IMR-90 (cell line): Measurements from ENCODE around the gene LIPH. TPM values are rescaled to one million over a fixed set of nuclear protein-coding genes. Genes with fewer than 3 reads are reported as not detected.

Experiments
- ATAC-seq: fragments of 200-7000 bp; cut with Tn5 transposase; 2 replicates; pipeline ENCODE4 v1.9.1; 2020; ENCODE audit warnings: low read depth, mild to moderate bottlenecking, moderate library complexity
- BruUV-seq: library from RNA; stranded (reverse); fragments of 400-500 nt; replicated peaks from 2 replicates; lab custom pipeline; 2021; lab: Mats Ljungman, UMichigan
- CTCF ChIA-PET: fragments of 300-600 bp; formaldehyde crosslinking; extraction: SDS; loops from one replicate; lab custom pipeline; 2021; ENCODE audit warnings: antibody characterized with exemption; lab: Yijun Ruan, JAX
- POLR2A ChIA-PET: fragments of 300-600 bp; sonication (Branson Sonifier 250); formaldehyde crosslinking; loops from one replicate; lab custom pipeline; 2022; ENCODE audit warnings: antibody characterized with exemption; ENCODE audit not compliant: unreplicated experiment; lab: Charles Lee
- DNase-seq: peaks from one replicate; pipeline ENCODE4 v3.0.0; 2013
- H2AFZ ChIP-seq: replicated peaks from 2 replicates; pipeline ENCODE3; 2013; ENCODE audit warnings: low read length, mild to moderate bottlenecking; ENCODE audit not compliant: poor library complexity
- H2AK5ac ChIP-seq: 2 replicates; pipeline ENCODE4 v1.6.1; 2013; ENCODE audit warnings: low read depth, low read length, inconsistent platforms
- H2AK9ac ChIP-seq: replicated peaks from 2 replicates; pipeline ENCODE3; 2013; ENCODE audit warnings: mild to moderate bottlenecking, low read depth, low read length, moderate library complexity; ENCODE audit not compliant: poor library complexity
- H2BK120ac ChIP-seq: 2 replicates; pipeline ENCODE4 v1.6.1; 2013; ENCODE audit warnings: low read depth, low read length, inconsistent platforms
- H2BK15ac ChIP-seq: 3 replicates; pipeline ENCODE4 v1.6.1; 2013; ENCODE audit warnings: low read depth, low read length, inconsistent platforms
- H2BK20ac ChIP-seq: 2 replicates; pipeline ENCODE4 v1.6.1; 2013; ENCODE audit warnings: low read depth, mild to moderate bottlenecking, inconsistent platforms, low read length, moderate library complexity
- H2BK5ac ChIP-seq: 2 replicates; pipeline ENCODE4 v1.6.1; 2013; ENCODE audit warnings: mild to moderate bottlenecking, low read depth, low read length, inconsistent platforms; ENCODE audit not compliant: poor library complexity, severe bottlenecking
- H3K14ac ChIP-seq: replicated peaks from 2 replicates; pipeline ENCODE4 v1.6.1; 2013; ENCODE audit warnings: low read depth, low read length, inconsistent platforms
- H3K18ac ChIP-seq: 2 replicates; pipeline ENCODE4 v1.6.1; 2013; ENCODE audit warnings: low read depth, low read length, control low read depth
- H3K23ac ChIP-seq: 2 replicates; pipeline ENCODE4 v1.6.1; 2013; ENCODE audit warnings: low read depth, low read length, inconsistent platforms
- H3K27ac ChIP-seq: 2 replicates; pipeline ENCODE4 v1.5.1; 2013; ENCODE audit warnings: mild to moderate bottlenecking, control low read depth, low read length; ENCODE audit not compliant: insufficient read depth
- H3K27me3 ChIP-seq: 2 replicates; pipeline ENCODE4 v1.6.1; 2013; ENCODE audit warnings: low read length; ENCODE audit not compliant: control insufficient read depth, insufficient read depth
- H3K36me3 ChIP-seq: 2 replicates; pipeline ENCODE4 v1.6.1; 2013; ENCODE audit warnings: low read length, mixed read lengths; ENCODE audit not compliant: control insufficient read depth, insufficient read depth
- H3K4ac ChIP-seq: 2 replicates; pipeline ENCODE4 v1.6.1; 2013; ENCODE audit warnings: low read depth, low read length, inconsistent platforms
- H3K4me1 ChIP-seq: 2 replicates; pipeline ENCODE4 v1.6.1; 2013; ENCODE audit warnings: low read length, mixed read lengths; ENCODE audit not compliant: control insufficient read depth, insufficient read depth
- H3K4me2 ChIP-seq: 2 replicates; pipeline ENCODE4 v1.6.1; 2013; ENCODE audit warnings: low read depth, mild to moderate bottlenecking, control low read depth, low read length, moderate library complexity
- H3K4me3 ChIP-seq: 2 replicates; pipeline ENCODE4 v1.5.1; 2013; ENCODE audit warnings: low read depth, mild to moderate bottlenecking, control low read depth, low read length, moderate library complexity; ENCODE audit not compliant: insufficient read depth
- H3K56ac ChIP-seq: 2 replicates; pipeline ENCODE4 v1.6.1; 2013; ENCODE audit warnings: low read length, inconsistent platforms; ENCODE audit not compliant: insufficient read depth; ENCODE audit errors: extremely low read depth
- H3K79me1 ChIP-seq, 2 experiments: 2 replicates each; pipeline ENCODE4 v1.6.1; 2013; ENCODE audit warnings: low read length in 2 of 2, inconsistent platforms in 1 of 2, low read depth in 1 of 2
- H3K9ac ChIP-seq: 2 replicates; pipeline ENCODE4 v1.6.1; 2013; ENCODE audit warnings: low read depth, low read length, control low read depth
- H3K9me1 ChIP-seq: 2 replicates; pipeline ENCODE4 v1.6.1; 2013; ENCODE audit warnings: low read length, inconsistent platforms; ENCODE audit not compliant: insufficient read depth
- H3K9me3 ChIP-seq: 2 replicates; pipeline ENCODE4 v1.6.1; 2013; ENCODE audit warnings: low read length; ENCODE audit not compliant: control insufficient read depth, insufficient read depth
- H4K20me1 ChIP-seq: 2 replicates; pipeline ENCODE4 v1.6.1; 2013; ENCODE audit warnings: low read length, inconsistent platforms; ENCODE audit not compliant: insufficient read depth
- H4K5ac ChIP-seq: 2 replicates; pipeline ENCODE4 v1.6.1; 2013; ENCODE audit warnings: mild to moderate bottlenecking, low read depth, low read length, control low read depth
- H4K8ac ChIP-seq, 2 experiments: 2 replicates each; pipeline ENCODE4 v1.6.1; 2013; ENCODE audit warnings: low read depth in 2 of 2, low read length in 2 of 2, control low read depth in 1 of 2, inconsistent platforms in 1 of 2
- H4K91ac ChIP-seq: 2 replicates; pipeline ENCODE4 v1.6.1; 2013; ENCODE audit warnings: low read depth, low read length, inconsistent platforms; ENCODE audit not compliant: insufficient read depth
- MXI1 ChIP-seq: IDR thresholded peaks from 2 replicates; pipeline ENCODE4 v1.6.1; 2012; ENCODE audit warnings: low read depth, mild to moderate bottlenecking, low read length, moderate library complexity, borderline replicate concordance
- RCOR1 ChIP-seq: IDR thresholded peaks from 2 replicates; pipeline ENCODE4 v1.6.1; 2012; ENCODE audit warnings: mild to moderate bottlenecking, low read length, improper control_type of control experiment; ENCODE audit not compliant: insufficient replicate concordance
- WGBS, 2 experiments: methylation state at CpG; one replicate each; pipeline versions ENCODE4 v1.1.5 to v1.1.7; 2013; ENCODE audit warnings: missing lambda C conversion rate in 2 of 2; ENCODE audit not compliant: insufficient read length in 1 of 2; ENCODE audit errors: extremely low coverage in 2 of 2; 5-methylcytosine and 5-hydroxymethylcytosine counted together
- dilution Hi-C: fragments of 300-500 bp; cut with HindIII; formaldehyde crosslinking; loops from one replicate; pipeline ENCODE4 v1.14.3; 2018; ENCODE audit warnings: low sequenced_read_pairs; ENCODE audit not compliant: unreplicated experiment
- in situ Hi-C: fragments of 300-500 bp; cut with MboI; formaldehyde crosslinking; loops from 3 replicates; pipeline ENCODE4 v1.14.3; 2019; ENCODE audit warnings: low sequenced_read_pairs, inconsistent platforms, mixed read lengths
- intact Hi-C: fragments of 100-400 bp; cut with micrococcal nuclease; formaldehyde crosslinking; loops from 2 replicates; pipeline ENCODE4 v1.10.0; 2022
- polyA plus RNA-seq, 3 experiments: library from polyadenylated mRNA; depleted of rRNA; stranded (reverse); fragments of >200 nt; gene quantifications; 2 replicates each; pipeline ENCODE4 v1.2.3, GENCODE V29; 2012; ENCODE audit warnings: low replicate concordance in 1 of 3
- total RNA-seq: library from RNA; depleted of rRNA; stranded (reverse); fragments of >200 nt; gene quantifications from 2 replicates; pipeline ENCODE4 v1.2.3, GENCODE V29; 2012

Gene LIPH
- total and polyA plus RNA-seq, 2 of the 4 experiments (the other 2 are of a cell fraction): 0.27 to 0.36 TPM

DNA sequence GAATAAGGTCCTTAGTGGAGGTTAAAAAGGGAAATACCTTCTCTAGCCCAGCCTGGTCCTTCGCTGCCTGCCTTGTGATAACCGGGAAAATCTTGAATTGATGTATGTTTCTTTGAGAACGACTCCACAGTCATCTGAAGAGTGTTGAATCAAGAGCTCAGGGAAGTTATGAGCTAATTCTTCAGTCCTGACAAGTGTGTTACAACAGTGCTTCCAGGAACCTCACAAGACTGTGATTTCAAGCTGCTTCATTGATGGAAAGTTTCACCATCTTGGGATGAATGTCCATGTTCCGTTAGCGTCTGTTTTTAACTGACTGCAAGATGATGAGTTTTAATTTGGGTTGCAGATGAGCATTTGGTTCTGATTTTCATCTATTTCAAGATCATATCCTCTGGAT, 66.0 kb downstream of the LIPH start:
- Histone ChIP-seq H3K9me1 (peaks cover 3% of the 10 kb centered on the region; the same call in 1 of the 2 replicates), H3K4me3 (no peak overlapping the region), H2AK5ac (no peak overlapping the region), H4K5ac (no peak overlapping the region), H3K9ac (no peak overlapping the region), H4K91ac (no peak overlapping the region), H2BK120ac (no peak overlapping the region), H2AFZ (no peak overlapping the region), H3K14ac (no peak overlapping the region), H2BK15ac (no peak overlapping the region), H2BK20ac (no peak overlapping the region), H3K56ac (no peak overlapping the region), H4K20me1 (no peaks in the 10 kb centered on the region), H2BK5ac (no peak overlapping the region), H3K9me3 (no peaks in the 10 kb centered on the region), H3K79me1 (0 out of 4 replicates have a peak, but pooled peaks cover 0 to 4% of the 10 kb centered on the region in 2 experiments), H3K4me1 (no peaks in the 10 kb centered on the region), H3K4me2 (no peak overlapping the region), H2AK9ac (no peak overlapping the region), H3K27ac (no peak overlapping the region), H3K36me3 (peaks cover 12% of the 10 kb centered on the region), H3K27me3 (no peaks in the 10 kb centered on the region), H3K4ac (no peak overlapping the region), H3K23ac (no peak overlapping the region), H4K8ac (no peak overlapping the region), H3K18ac (no peak overlapping the region)
- WGBS, 2 experiments: 60% methylated on average over 1 of the region's 5 CpGs; no CpG with 5 or more reads in 1 of the 2 experiments
- ATAC-seq (no peak), DNase-seq (no peak)
- BruUV-seq: no TSS peak
- dilution Hi-C loops (no loop called here), in situ Hi-C loops (no loop called here), intact Hi-C loops (no loop called here)
- ChIA-PET POLR2A (no interaction called here), CTCF (interaction anchor here (0.6 kb wide), 1 partner anchor 70 kb away, joined by 5 read pairs; no protein-coding TSS in a partner anchor)
- TF ChIP-seq RCOR1 (no peak), MXI1 (no peak)
